ENCODE results near the gene ULBP1.
"Not testable (repeated sequence)": the region's sequence is repeated elsewhere in the genome, so short reads cannot be mapped to it uniquely, and the experiment has no call there.

Gene ULBP1

DNA sequence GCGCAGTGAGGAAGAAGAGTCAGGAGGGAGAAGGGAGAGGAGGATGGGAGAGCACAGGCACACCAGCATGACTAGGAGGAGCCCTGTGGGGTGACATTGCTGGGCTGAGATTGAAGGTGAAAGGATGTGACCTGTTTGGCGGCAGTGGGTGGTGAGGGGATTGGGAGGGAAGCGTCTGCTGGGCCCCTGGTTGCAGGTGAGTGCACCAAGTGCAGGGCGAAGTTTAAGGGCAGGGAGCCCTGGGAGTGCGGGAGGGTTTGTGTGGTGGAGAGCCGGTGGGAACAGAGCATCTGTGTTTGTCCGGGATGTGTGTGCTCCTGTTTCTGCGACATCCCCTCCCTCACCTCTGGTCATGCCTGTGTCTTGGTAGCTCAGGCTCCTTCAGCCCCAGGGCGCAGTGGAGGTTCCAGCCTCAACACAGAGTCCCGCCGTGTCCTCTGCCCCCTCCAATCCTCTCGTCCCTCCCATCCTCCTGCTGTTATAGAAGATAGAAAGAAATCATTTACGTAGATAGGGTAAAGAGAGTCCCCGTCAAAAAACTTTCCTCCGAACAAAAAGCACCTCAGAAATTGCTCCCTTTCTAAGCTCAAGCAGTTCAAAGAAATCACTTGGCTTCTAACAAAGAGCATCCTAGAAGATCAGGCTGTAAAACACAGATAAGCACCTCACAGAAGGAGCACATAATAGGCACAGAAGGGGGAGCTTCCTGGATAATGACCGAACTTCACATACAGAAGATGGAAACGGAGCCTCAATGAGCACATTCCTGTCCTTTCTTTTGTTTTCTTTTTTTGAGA lies 25.0 kb downstream of the ULBP1 start:
- TF ChIP-seq, protein P1, sequence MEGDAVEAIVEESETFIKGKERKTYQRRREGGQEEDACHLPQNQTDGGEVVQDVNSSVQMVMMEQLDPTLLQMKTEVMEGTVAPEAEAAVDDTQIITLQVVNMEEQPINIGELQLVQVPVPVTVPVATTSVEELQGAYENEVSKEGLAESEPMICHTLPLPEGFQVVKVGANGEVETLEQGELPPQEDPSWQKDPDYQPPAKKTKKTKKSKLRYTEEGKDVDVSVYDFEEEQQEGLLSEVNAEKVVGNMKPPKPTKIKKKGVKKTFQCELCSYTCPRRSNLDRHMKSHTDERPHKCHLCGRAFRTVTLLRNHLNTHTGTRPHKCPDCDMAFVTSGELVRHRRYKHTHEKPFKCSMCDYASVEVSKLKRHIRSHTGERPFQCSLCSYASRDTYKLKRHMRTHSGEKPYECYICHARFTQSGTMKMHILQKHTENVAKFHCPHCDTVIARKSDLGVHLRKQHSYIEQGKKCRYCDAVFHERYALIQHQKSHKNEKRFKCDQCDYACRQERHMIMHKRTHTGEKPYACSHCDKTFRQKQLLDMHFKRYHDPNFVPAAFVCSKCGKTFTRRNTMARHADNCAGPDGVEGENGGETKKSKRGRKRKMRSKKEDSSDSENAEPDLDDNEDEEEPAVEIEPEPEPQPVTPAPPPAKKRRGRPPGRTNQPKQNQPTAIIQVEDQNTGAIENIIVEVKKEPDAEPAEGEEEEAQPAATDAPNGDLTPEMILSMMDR (IDR thresholded peaks at IDR 0.05; ENCODE audit: extremely low read depth, insufficient read depth, missing control alignments) = no peak
- DNase-seq (ENCODE audit: low spot score) = no peak
- in situ Hi-C loops (cut with MboI; ENCODE audit: low pct_unique_long_range_greater_than_20kb, low sequenced_read_pairs, unreplicated experiment) = no loop called here

DNA sequence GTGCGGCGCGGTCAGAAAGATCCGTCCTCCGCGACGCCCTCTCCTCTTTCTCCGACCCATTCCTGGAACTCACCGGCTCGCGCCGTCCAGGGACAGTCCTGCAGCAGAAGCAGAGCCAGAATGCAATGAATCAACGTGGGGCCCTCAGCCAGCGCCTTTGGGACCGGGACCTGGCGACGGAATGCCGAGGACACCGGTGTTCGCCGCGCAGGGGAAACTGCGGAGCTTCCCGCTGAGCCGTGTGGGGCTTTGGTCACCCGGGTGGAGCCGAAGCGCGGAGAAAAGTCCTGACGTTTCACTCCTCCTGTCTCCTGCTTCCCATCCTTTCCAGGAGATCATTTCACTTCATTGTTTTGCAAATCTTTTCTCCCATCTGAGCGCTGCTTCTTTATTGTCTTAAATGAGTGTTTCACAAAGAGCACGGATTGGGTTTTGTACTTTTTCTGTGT lies 26.5 kb downstream of the ULBP1 start:
- DNase-seq (ENCODE audit: low spot score) = no peak
- TF ChIP-seq, protein P1 (IDR thresholded peaks at IDR 0.05; ENCODE audit: extremely low read depth, insufficient read depth, missing control alignments) = no peak
- in situ Hi-C loops (cut with MboI; ENCODE audit: low pct_unique_long_range_greater_than_20kb, low sequenced_read_pairs, unreplicated experiment) = no loop called here

DNA sequence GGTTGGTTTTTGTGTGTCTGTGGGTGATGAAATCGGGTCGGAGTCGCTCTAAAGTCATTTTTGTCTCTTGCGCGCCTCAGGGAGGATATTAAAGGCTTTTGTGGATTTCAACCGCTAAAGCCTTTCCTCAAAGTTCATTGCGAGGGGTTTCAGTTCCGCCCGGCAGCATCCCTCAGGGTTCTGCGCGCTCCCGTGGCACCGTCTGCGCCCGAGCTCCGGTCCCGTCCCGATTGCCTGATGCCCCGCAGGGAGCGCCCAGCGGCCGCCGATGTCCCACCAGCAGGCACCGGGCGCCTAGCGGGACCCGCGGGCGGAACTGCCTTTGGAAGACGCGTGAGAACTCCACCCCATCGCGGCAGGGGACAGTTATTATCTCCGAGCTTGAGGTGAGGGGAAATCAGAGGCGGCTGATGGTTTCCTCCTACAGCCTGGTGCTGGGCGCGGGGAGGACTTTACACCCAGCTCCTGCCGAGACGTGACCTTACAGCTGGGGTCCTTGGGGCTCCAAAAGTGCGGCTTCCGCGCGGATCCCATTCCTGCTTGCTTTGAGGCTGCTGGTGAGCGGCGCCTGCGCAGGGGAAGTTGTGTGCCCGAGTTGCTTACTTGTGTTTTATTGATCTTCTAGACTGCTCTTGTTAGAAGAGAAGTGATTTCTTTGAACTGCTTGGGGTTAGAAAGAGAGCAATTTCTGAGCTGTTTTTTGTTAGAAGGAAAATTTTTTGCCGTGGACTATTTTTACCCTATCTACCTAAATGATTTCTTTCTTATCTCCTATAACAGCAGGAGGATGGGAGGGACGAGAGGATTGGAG lies 27.1 kb downstream of the ULBP1 start:
- in situ Hi-C loops (cut with MboI; ENCODE audit: low pct_unique_long_range_greater_than_20kb, low sequenced_read_pairs, unreplicated experiment) = no loop called here
- TF ChIP-seq, protein P1 (IDR thresholded peaks at IDR 0.05; ENCODE audit: extremely low read depth, insufficient read depth, missing control alignments) = no peak
- DNase-seq (ENCODE audit: low spot score) = peak; percentile 51

DNA sequence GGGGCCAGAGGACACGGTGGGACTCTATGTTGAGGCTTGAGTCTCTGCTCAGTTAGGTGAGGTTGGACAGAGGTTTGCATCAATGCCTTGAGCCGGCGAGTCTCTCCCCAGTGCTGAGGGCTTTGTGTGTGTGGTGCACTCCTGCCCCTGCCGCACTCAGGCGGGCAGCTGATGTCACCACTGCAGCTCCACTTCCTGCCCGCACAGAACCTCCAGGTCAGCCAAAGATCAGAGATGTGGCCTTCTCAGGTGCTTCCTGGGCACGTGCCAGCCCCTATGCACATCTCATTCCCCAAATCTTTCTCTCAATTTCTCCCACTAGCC lies 27.7 kb downstream of the ULBP1 start:
- DNase-seq (ENCODE audit: low spot score); in situ Hi-C loops (cut with MboI; ENCODE audit: low pct_unique_long_range_greater_than_20kb, low sequenced_read_pairs, unreplicated experiment): not testable (repeated sequence)

DNA sequence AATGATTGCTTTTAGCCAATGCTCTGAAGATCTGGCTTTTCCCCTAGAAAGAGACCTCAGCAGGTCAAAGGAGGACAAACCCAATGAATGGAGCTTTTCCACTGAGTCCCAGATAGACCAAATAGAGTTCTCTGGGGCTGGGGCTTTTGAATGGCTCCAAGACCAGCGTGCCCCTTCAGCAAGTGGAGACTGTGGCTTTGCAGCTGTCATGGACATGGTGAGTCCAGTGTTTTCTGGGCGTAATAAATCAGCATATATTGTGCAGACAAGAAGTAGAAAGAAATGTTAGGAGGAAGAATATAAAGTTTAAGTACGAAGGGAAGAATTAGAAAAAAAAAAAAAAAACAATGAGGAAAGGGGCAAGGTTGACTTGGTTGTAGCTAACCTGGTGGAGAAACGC lies 28.1 kb downstream of the ULBP1 start:
- no peak for DNase-seq (ENCODE audit: low spot score)
- TF ChIP-seq, protein P1 (IDR thresholded peaks at IDR 0.05; ENCODE audit: extremely low read depth, insufficient read depth, missing control alignments) = no peak
- in situ Hi-C loops (cut with MboI; ENCODE audit: low pct_unique_long_range_greater_than_20kb, low sequenced_read_pairs, unreplicated experiment) = no loop called here

DNA sequence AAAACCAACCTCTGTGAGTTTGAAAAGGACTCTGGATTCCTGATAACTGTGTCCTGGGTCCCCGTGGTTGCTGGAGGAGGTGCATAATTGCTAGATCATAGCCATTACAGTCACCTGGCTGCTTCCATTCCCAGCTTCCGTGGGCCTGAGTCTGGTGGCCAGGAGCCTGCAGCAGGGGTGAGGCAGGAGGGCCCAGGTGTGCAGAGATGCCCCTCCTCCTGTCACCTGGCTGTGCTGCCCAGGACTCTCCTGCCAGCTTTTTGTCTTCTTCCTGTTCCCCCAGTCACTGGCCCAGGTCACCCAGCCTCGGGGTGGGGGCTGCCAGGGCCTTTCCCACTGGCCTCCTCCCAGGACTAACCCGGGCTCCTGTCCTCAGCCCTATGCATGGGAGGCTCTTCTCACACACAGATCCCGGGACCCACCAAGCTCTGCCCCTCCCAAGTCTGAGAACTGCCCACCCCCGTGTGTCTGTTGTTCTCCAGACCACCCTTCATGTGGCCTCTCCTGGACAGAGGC lies 31.6 kb downstream of the ULBP1 start:
- in situ Hi-C loops (cut with MboI; ENCODE audit: low pct_unique_long_range_greater_than_20kb, low sequenced_read_pairs, unreplicated experiment) = no loop called here
- no peak for DNase-seq (ENCODE audit: low spot score)
- TF ChIP-seq, protein P1 (IDR thresholded peaks at IDR 0.05; ENCODE audit: extremely low read depth, insufficient read depth, missing control alignments) = no peak

DNA sequence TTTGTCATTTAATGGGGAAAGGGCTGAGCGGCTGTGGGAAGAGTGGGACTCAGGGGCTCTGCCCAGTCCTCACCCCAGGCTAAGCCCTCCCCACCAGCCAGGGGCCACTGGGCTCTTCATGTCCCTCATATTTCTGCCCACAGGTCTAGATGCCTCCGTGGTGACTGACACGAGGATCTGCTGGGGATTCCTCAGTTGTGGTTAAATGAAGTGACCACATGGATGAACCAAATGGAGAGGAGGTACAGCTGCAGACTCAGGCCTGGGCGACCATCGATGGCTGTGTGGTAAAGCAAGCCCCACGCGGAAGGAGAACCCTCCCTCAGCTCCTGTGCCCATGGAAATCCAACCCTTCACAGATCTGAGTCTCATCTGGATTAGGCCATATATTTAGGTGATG lies 32.2 kb downstream of the ULBP1 start:
- DNase-seq (ENCODE audit: low spot score) = no peak
- in situ Hi-C loops (cut with MboI; ENCODE audit: low pct_unique_long_range_greater_than_20kb, low sequenced_read_pairs, unreplicated experiment) = no loop called here
- TF ChIP-seq, protein P1 (IDR thresholded peaks at IDR 0.05; ENCODE audit: extremely low read depth, insufficient read depth, missing control alignments) = no peak
